PC-9 (cell line): ENCODE results near the gene SEMA3C. TPM values are rescaled to one million over a fixed set of nuclear protein-coding genes. Genes with fewer than 3 reads are reported as not detected.

ENCODE experiments used
- BruUV-seq: library from RNA; stranded (reverse); fragments of 400-500 nt; replicated peaks from 2 replicates; lab custom pipeline; 2021; lab: Mats Ljungman, UMichigan
- CTCF ChIA-PET: fragments of 300-600 bp; sonication (Branson Sonifier 250); formaldehyde crosslinking; loops from one replicate; lab custom pipeline; 2022; ENCODE audit warnings: antibody characterized with exemption; lab: Charles Lee
- POLR2A ChIA-PET: fragments of 300-600 bp; sonication (Branson Sonifier 250); formaldehyde crosslinking; loops from one replicate; lab custom pipeline; 2022; ENCODE audit warnings: antibody characterized with exemption; ENCODE audit not compliant: unreplicated experiment; lab: Charles Lee
- DNase-seq, 2 experiments: peaks; one replicate each; pipeline versions ENCODE4 v3.0.0 to v3.0.0-alpha.2; 2015 to 2022; ENCODE audit warnings: mixed read lengths in 1 of 2
- H2AFZ ChIP-seq: fragments of 200-600 bp; sonication (generic); 2 replicates; pipeline ENCODE4 v1.8.1; 2017; ENCODE audit warnings: antibody characterized with exemption
- H3F3A ChIP-seq: fragments of 200-600 bp; sonication (generic); 2 replicates; pipeline ENCODE4 v1.8.1; 2017; ENCODE audit warnings: antibody characterized with exemption, mild to moderate bottlenecking, low read depth; ENCODE audit not compliant: insufficient read depth
- H3K27ac ChIP-seq: fragments of 200-600 bp; sonication (generic); 2 replicates; pipeline ENCODE4 v1.6.1; 2016; ENCODE audit warnings: mixed run types
- H3K27me3 ChIP-seq: fragments of 200-600 bp; sonication (generic); 2 replicates; pipeline ENCODE4 v1.6.1; 2016; ENCODE audit warnings: low read depth, mixed run types; ENCODE audit not compliant: insufficient read depth
- H3K36me3 ChIP-seq: fragments of 200-600 bp; sonication (generic); 2 replicates; pipeline ENCODE4 v1.6.1; 2016; ENCODE audit warnings: low read depth, mixed run types
- H3K4me1 ChIP-seq: fragments of 200-600 bp; sonication (generic); replicated peaks from 2 replicates; pipeline ENCODE4 v1.6.1; 2016; ENCODE audit warnings: mixed run types; ENCODE audit not compliant: insufficient read depth
- H3K4me2 ChIP-seq: fragments of 200-600 bp; sonication (generic); 2 replicates; pipeline ENCODE4 v1.6.1; 2017; ENCODE audit warnings: mixed run types
- H3K4me3 ChIP-seq: fragments of 200-600 bp; sonication (generic); 2 replicates; pipeline ENCODE4 v1.6.1; 2016; ENCODE audit warnings: mixed run types
- H3K79me2 ChIP-seq: fragments of 200-600 bp; sonication (generic); 2 replicates; pipeline ENCODE4 v1.6.1; 2017; ENCODE audit warnings: low read depth, mixed run types
- H3K9me2 ChIP-seq: fragments of 200-600 bp; sonication (generic); 2 replicates; pipeline ENCODE4 v1.8.1; 2017; ENCODE audit warnings: mild to moderate bottlenecking; ENCODE audit not compliant: insufficient read depth
- H3K9me3 ChIP-seq: fragments of 200-600 bp; sonication (generic); 2 replicates; pipeline ENCODE4 v1.8.1; 2016; ENCODE audit warnings: low read depth; ENCODE audit not compliant: insufficient read depth
- H4K20me1 ChIP-seq: fragments of 200-600 bp; sonication (generic); 2 replicates; pipeline ENCODE4 v1.8.1; 2017; ENCODE audit not compliant: insufficient read depth
- EZH2 ChIP-seq: fragments of 200-600 bp; sonication (generic); IDR thresholded peaks from 2 replicates; pipeline ENCODE4 v1.8.0; 2017; ENCODE audit warnings: antibody characterized with exemption, low read depth
- intact Hi-C: fragments of 100-400 bp; cut with micrococcal nuclease; formaldehyde crosslinking; loops from one replicate; pipeline ENCODE4 v1.10.0; 2022; ENCODE audit not compliant: unreplicated experiment
- total RNA-seq: library from RNA; stranded (reverse); gene quantifications from 2 replicates; pipeline ENCODE4 v1.2.3, GENCODE V29; 2021
- TF ChIP-seq, protein P1 (sequence below): fragments of 200-600 bp; sonication (generic); conservative IDR thresholded peaks from 2 replicates; pipeline ENCODE4 v1.6.1; 2017; ENCODE audit warnings: mixed run types, antibody characterized with exemption, mild to moderate bottlenecking, moderate library complexity

The SEMA3C gene
- total RNA-seq, 1 experiment from 2014 or later: 19.9 TPM

DNA sequence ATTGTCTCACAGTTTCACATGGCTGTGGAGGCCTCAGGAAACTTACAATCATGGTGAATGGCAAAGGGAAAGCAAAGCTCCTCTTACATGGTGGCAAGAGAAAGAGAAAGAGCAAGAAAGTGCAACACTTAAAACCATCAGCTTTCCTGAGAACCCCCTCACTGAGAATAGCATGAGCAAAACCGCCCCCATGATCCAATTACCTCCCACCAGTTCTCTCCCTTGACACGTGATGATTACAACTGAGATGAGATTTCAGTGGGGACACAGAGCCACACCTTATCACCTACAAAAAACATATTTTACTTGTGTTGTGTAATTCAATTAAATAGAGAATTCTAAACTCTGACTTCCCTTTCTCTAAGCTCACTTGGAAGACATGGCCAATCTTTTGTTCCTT lies 80.2 kb downstream of the SEMA3C start:
- Histone ChIP-seq H3K79me2 (no peaks in the 10 kb centered on the region), H4K20me1 (no peaks in the 10 kb centered on the region), H3K4me1 (no peaks in the 10 kb centered on the region), H3K4me2 (no peak overlapping the region), H3K4me3 (no peak overlapping the region), H2AFZ (no peak overlapping the region), H3K27me3 (no peaks in the 10 kb centered on the region), H3K36me3 (no peaks in the 10 kb centered on the region), H3K27ac (no peak overlapping the region), H3K9me3 (no peaks in the 10 kb centered on the region), H3K9me2 (no peaks in the 10 kb centered on the region), H3F3A (no peaks in the 10 kb centered on the region)
- ChIA-PET POLR2A (no interaction called here), CTCF (no interaction called here)
- no peak for DNase-seq
- intact Hi-C loops: no loop called here
- TF ChIP-seq, protein P1, sequence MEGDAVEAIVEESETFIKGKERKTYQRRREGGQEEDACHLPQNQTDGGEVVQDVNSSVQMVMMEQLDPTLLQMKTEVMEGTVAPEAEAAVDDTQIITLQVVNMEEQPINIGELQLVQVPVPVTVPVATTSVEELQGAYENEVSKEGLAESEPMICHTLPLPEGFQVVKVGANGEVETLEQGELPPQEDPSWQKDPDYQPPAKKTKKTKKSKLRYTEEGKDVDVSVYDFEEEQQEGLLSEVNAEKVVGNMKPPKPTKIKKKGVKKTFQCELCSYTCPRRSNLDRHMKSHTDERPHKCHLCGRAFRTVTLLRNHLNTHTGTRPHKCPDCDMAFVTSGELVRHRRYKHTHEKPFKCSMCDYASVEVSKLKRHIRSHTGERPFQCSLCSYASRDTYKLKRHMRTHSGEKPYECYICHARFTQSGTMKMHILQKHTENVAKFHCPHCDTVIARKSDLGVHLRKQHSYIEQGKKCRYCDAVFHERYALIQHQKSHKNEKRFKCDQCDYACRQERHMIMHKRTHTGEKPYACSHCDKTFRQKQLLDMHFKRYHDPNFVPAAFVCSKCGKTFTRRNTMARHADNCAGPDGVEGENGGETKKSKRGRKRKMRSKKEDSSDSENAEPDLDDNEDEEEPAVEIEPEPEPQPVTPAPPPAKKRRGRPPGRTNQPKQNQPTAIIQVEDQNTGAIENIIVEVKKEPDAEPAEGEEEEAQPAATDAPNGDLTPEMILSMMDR: no peak
- no peak for TF ChIP-seq EZH2
- no TSS peak for BruUV-seq

DNA sequence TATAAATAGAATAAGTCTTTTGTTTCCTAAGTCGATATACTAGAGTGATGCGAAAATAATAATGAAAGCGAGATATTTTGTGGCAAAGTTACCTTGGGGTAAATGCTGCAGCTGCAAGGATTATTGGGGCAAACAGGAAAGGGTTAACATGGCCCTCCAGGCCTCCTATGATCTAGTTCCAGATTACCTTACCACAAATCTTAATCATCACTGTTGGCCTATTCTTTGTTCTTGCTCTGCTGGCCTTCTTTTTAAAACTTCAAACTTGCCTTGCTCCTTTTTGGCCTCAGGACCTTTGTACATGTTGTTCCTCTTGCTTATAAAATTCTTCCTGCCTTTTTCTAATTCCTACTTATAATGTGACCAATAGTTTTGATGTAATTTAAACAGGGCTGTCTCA lies 81.5 kb downstream of the SEMA3C start:
- Histone ChIP-seq H3F3A (no peaks in the 10 kb centered on the region), H3K4me3 (no peak overlapping the region), H4K20me1 (no peaks in the 10 kb centered on the region), H3K4me1 (no peaks in the 10 kb centered on the region), H2AFZ (no peak overlapping the region), H3K9me3 (no peaks in the 10 kb centered on the region), H3K36me3 (no peaks in the 10 kb centered on the region), H3K27ac (no peak overlapping the region), H3K9me2 (no peaks in the 10 kb centered on the region), H3K79me2 (no peaks in the 10 kb centered on the region), H3K4me2 (no peak overlapping the region), H3K27me3 (no peaks in the 10 kb centered on the region)
- CTCF ChIA-PET: no interaction called here
- intact Hi-C loops: no loop called here
- DNase-seq: no peak
- BruUV-seq: no TSS peak
- POLR2A ChIA-PET: no interaction called here
- TF ChIP-seq, protein P1: no peak
- no peak for TF ChIP-seq EZH2

DNA sequence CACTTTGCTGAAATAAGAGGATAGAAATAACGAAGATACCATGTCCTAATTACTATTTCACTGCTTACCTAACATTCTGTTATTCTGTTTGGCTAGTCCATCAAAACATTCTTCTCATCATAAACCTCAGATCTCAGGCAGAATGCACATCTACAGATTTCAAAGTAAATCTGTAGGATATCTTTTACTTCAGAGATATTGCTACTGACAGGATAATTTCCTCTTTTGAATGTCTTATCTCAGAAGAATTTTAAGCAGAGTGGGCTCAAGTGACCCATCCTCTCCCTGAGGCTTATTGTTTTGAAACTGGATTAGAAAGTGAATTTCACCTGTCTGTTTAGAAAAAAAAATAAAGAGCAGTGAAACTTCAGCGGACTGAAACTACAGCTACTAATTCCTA lies 83.6 kb downstream of the SEMA3C start:
- H3K9me2 ChIP-seq: no peaks in the 10 kb centered on the region
- no peak for DNase-seq
- H4K20me1 ChIP-seq: no peaks in the 10 kb centered on the region
- no peak overlapping the region for H3K4me2 ChIP-seq
- no peak for TF ChIP-seq EZH2
- TF ChIP-seq, protein P1: no peak
- BruUV-seq: no TSS peak
- intact Hi-C loops: no loop called here
- H3K36me3 ChIP-seq: no peaks in the 10 kb centered on the region
- H3K27ac ChIP-seq: no peak overlapping the region
- ChIA-PET CTCF (no interaction called here), POLR2A (no interaction called here)
- 0 out of 2 replicates have a peak, but pooled peaks cover 3% of the 10 kb centered on the region for H3K79me2 ChIP-seq
- no peaks in the 10 kb centered on the region for H3K9me3 ChIP-seq
- no peak overlapping the region for H3K4me3 ChIP-seq
- no peaks in the 10 kb centered on the region for H3F3A ChIP-seq
- no peaks in the 10 kb centered on the region for H3K4me1 ChIP-seq
- H3K27me3 ChIP-seq: no peaks in the 10 kb centered on the region
- no peak overlapping the region for H2AFZ ChIP-seq
